Upper lobe of right lung (tissue), 1 donor: ENCODE data around the gene STAT5B. TPM values are rescaled to one million over a fixed set of nuclear protein-coding genes. Genes with fewer than 3 reads are reported as not detected.

Experiments
- ATAC-seq: fragments of 200-7000 bp; cut with Tn5 transposase; one replicate; pipeline ENCODE4 v1.9.1; 2020; ENCODE audit warnings: mild to moderate bottlenecking, moderate library complexity
- DNase-seq: peaks from one replicate; pipeline ENCODE4 v3.0.0-alpha.2; 2020
- H3K27ac ChIP-seq: fragments of 200-600 bp; one replicate; pipeline ENCODE4 v1.8.0; 2022
- H3K27me3 ChIP-seq: fragments of 200-600 bp; one replicate; pipeline ENCODE4 v1.8.0; 2022; ENCODE audit warnings: mild to moderate bottlenecking
- H3K36me3 ChIP-seq: fragments of 200-600 bp; one replicate; pipeline ENCODE4 v1.8.0; 2022
- H3K4me1 ChIP-seq: fragments of 200-600 bp; one replicate; pipeline ENCODE4 v1.8.0; 2022
- H3K4me3 ChIP-seq: fragments of 200-600 bp; one replicate; pipeline ENCODE4 v1.8.0; 2022; ENCODE audit warnings: mild to moderate bottlenecking
- H3K9me3 ChIP-seq: fragments of 200-600 bp; one replicate; pipeline ENCODE4 v1.8.0; 2022
- intact Hi-C: fragments of 100-400 bp; cut with DNase I; formaldehyde crosslinking; loops from one replicate; pipeline ENCODE4 v1.11.0; 2022
- total RNA-seq: library from RNA; stranded (reverse); fragmentation: NEBNext Ultra II Directional; extraction: Animal tissue kit (Norgen Biotek cat#: 25700); gene quantifications from one replicate; pipeline ENCODE4 v1.2.1, GENCODE V29; 2021
- TF ChIP-seq, protein P1 (sequence below): fragments of 200-600 bp; IDR thresholded peaks from one replicate; pipeline ENCODE4 v1.8.0; 2022; ENCODE audit warnings: antibody characterized with exemption
- donor health status: DM: no; HTN: yes; CAD: no; lungs with severe emphysema.

Gene STAT5B
- total RNA-seq, 1 donor from 2014 or later: 71.0 TPM

DNA sequence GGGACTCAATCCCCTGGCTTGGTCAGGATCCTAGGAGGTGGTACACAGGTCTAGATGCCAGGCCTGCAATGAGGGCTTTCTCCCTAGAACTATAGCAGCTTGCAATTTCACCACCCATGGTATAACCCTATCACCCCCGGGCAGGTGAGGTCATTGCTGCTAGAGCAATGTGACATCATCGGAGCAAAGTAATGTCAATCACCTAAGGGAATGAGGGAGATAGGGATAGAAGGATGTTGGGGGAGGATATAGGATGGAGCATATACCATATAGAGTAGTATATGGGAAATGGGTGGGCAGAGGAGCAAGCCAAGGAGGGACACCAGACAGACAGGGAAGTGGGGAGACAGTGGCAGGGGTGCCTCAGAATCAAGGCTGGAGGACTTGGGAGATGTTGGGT is 98.5 kb downstream of the STAT5B start:
- H3K27ac ChIP-seq: no peak overlapping the region
- H3K36me3 ChIP-seq: no peaks in the 10 kb centered on the region
- no peaks in the 10 kb centered on the region for H3K9me3 ChIP-seq
- DNase-seq (no peak), ATAC-seq (no peak)
- H3K27me3 ChIP-seq: peaks cover 21% of the 10 kb centered on the region
- intact Hi-C loops: no loop called here
- peaks cover 18% of the 10 kb centered on the region for H3K4me1 ChIP-seq
- TF ChIP-seq, protein P1, sequence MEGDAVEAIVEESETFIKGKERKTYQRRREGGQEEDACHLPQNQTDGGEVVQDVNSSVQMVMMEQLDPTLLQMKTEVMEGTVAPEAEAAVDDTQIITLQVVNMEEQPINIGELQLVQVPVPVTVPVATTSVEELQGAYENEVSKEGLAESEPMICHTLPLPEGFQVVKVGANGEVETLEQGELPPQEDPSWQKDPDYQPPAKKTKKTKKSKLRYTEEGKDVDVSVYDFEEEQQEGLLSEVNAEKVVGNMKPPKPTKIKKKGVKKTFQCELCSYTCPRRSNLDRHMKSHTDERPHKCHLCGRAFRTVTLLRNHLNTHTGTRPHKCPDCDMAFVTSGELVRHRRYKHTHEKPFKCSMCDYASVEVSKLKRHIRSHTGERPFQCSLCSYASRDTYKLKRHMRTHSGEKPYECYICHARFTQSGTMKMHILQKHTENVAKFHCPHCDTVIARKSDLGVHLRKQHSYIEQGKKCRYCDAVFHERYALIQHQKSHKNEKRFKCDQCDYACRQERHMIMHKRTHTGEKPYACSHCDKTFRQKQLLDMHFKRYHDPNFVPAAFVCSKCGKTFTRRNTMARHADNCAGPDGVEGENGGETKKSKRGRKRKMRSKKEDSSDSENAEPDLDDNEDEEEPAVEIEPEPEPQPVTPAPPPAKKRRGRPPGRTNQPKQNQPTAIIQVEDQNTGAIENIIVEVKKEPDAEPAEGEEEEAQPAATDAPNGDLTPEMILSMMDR: no peak
- H3K4me3 ChIP-seq: no peak overlapping the region

DNA sequence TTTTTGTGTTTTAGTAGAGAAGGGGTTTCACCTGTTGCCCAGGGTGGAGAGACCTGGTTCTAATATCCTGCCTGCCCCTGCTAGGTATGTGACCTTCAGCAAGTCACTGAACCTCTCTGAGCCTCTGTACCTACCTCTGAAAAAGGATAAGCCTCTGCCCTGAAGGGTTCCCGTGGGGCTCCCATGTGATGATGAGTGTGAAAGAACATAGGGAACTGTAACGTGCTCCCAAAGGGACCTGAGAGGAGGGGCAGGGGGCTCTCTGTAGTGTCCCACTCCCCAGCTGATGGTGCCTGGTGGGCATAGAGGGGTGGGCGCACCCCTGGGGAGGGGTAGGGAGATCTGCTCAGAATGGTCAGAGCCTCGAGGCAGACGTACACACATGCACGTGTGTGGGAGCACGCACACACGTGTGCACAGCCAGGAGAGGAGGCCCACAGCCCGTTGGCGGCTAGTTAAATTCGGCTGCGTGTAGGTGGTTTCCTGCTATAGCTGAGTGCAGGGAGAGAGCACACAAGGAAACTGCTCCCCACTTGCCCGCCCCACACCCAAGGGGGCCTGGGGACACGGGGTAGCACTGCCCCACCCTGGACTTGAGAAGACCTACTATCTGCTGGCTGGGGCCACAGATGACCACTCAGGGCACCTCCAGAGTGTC is 101.9 kb downstream of the STAT5B start:
- no peaks in the 10 kb centered on the region for H3K36me3 ChIP-seq
- H3K9me3 ChIP-seq: no peaks in the 10 kb centered on the region
- ATAC-seq (no peak), DNase-seq (no peak)
- intact Hi-C loops: no loop called here
- H3K4me1 ChIP-seq: peaks cover 5% of the 10 kb centered on the region
- H3K4me3 ChIP-seq: no peak overlapping the region
- no peaks in the 10 kb centered on the region for H3K27me3 ChIP-seq
- no peak overlapping the region for H3K27ac ChIP-seq
- TF ChIP-seq, protein P1: no peak

DNA sequence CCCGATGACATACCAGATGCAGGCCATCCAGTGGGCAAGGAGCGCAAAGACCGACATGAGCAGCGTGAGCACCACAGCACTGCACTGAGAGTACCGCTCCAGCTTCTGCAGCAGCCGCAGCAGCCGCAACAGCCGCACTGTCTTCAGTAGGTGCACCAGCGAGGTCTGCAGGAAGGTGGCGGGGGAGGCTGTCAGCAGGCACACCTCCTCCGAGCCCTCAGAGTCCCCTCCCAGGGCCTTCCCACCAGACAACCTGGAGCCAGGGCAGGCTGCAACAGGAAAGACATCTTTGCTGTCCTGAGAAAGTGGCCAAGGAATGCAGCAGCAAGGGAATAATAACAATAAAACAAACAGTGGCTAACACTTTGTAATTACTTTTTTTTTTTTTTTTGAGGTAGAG is 104.4 kb downstream of the STAT5B start:
- intact Hi-C loops: no loop called here
- TF ChIP-seq, protein P1: no peak
- Histone ChIP-seq H3K4me1 (no peaks in the 10 kb centered on the region), H3K4me3 (no peak overlapping the region), H3K27ac (no peak overlapping the region), H3K9me3 (no peaks in the 10 kb centered on the region), H3K36me3 (no peaks in the 10 kb centered on the region), H3K27me3 (no peaks in the 10 kb centered on the region)
- DNase-seq (no peak), ATAC-seq (peak; percentile 21)

DNA sequence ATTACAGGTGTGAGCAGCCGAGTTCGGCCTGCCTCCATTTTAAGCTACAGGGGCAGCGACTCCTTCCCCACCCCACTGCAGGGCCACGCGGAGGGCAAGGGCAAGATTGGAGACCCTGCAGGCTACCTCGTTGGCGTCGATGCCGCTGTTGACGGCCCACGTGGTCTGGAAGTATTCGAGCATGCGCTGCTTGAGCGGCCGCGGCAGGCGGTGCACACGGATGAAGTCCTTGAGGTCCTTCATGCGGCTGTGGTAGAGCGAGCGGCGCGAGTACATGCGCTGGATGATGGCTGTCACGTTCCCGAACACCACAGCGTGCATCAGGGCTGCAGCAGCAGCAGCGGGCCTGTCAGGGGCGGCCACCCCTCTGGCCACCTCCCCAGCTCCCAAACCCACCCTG is 106.8 kb downstream of the STAT5B start:
- intact Hi-C loops: no loop called here
- DNase-seq (no peak), ATAC-seq (no peak)
- Histone ChIP-seq H3K36me3 (no peaks in the 10 kb centered on the region), H3K4me1 (no peaks in the 10 kb centered on the region), H3K27ac (no peak overlapping the region), H3K9me3 (no peaks in the 10 kb centered on the region), H3K4me3 (no peak overlapping the region), H3K27me3 (no peaks in the 10 kb centered on the region)
- TF ChIP-seq, protein P1: no peak

DNA sequence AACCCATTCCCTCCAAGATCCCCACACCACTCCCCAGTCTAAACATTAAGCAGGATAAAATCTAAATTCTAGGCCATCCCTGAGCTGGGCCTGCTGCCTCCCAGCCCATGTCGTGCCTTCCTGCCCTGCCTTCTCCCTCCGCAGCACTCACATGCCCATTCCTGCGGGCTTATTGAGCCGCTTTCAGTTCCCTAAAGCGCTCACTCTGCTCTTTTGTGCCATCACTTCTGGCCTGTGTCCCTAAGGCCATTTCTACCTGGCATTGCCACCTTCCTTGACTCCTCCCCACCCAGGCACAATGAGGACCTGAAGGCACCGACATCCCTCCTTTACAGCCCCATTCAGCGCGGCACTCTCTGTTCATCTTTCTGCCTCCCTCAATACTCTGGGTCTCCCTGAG is 108.4 kb downstream of the STAT5B start:
- Histone ChIP-seq H3K36me3 (no peaks in the 10 kb centered on the region), H3K9me3 (no peaks in the 10 kb centered on the region), H3K4me3 (no peak overlapping the region), H3K27me3 (no peaks in the 10 kb centered on the region), H3K27ac (no peak overlapping the region), H3K4me1 (no peaks in the 10 kb centered on the region)
- intact Hi-C loops: no loop called here
- DNase-seq (no peak), ATAC-seq (peak; percentile 49)
- TF ChIP-seq, protein P1: no peak

DNA sequence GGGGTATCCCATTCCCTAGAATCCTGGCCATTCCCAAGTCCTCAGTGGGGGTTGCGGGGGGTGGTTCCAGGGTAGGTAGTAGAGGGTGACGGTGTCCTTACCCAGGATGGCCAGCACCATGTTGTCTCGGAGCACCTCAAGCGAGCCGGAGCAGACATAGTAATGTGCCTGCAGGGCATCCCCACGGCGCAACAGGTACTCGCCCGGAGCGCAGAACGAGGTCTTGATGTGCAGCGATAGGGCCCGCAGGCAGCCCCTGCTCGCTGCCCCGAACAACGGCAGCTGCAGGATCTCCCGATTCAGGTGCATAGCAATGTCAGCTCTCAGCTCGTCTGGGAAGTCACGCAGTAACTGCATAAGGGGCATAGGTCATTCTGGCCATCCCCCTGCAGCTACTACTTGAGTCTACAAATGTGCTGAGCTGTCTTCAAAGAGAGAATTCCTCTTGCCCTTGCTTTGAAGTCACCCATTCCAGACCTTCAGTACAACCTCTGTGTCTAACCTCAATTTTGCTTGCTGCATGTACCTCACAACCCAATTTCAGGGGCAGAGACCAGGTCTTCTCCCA is 109.9 kb downstream of the STAT5B start:
- DNase-seq (no peak), ATAC-seq (no peak)
- Histone ChIP-seq H3K4me1 (no peaks in the 10 kb centered on the region), H3K9me3 (no peaks in the 10 kb centered on the region), H3K36me3 (no peaks in the 10 kb centered on the region), H3K27ac (no peak overlapping the region), H3K4me3 (no peak overlapping the region), H3K27me3 (no peaks in the 10 kb centered on the region)
- TF ChIP-seq, protein P1: no peak
- intact Hi-C loops: no loop called here
